Measurements from ENCODE around the gene DNMT3A.
"Not testable (repeated sequence)": the region's sequence is repeated elsewhere in the genome, so short reads cannot be mapped to it uniquely, and the experiment has no call there.

Gene DNMT3A

GRCh38 chr2:25272705-25273104 is 69.0 kb downstream of the DNMT3A start:
- H3K27ac Mint-ChIP-seq = peak overlapping the region; percentile 95
- not testable (repeated sequence) for H3K4me3 Mint-ChIP-seq, H3K9me3 Mint-ChIP-seq, H3K27me3 Mint-ChIP-seq, DNase-seq
- H3K4me1 Mint-ChIP-seq (ENCODE audit: low read depth) = peaks cover 73% of the 10 kb centered on the region
- H3K36me3 Mint-ChIP-seq (ENCODE audit: low read depth) = peaks cover 86% of the 10 kb centered on the region

GRCh38 chr2:25270061-25270460 is 71.7 kb downstream of the DNMT3A start:
- peaks cover 70% of the 10 kb centered on the region for H3K4me1 Mint-ChIP-seq (ENCODE audit: low read depth)
- H3K27me3 Mint-ChIP-seq = no peaks in the 10 kb centered on the region
- no peak for DNase-seq
- H3K36me3 Mint-ChIP-seq (ENCODE audit: low read depth) = peaks cover 95% of the 10 kb centered on the region
- H3K4me3 Mint-ChIP-seq = no peak overlapping the region
- H3K27ac Mint-ChIP-seq = peak overlapping the region; percentile 39
- H3K9me3 Mint-ChIP-seq = no peaks in the 10 kb centered on the region

DNA sequence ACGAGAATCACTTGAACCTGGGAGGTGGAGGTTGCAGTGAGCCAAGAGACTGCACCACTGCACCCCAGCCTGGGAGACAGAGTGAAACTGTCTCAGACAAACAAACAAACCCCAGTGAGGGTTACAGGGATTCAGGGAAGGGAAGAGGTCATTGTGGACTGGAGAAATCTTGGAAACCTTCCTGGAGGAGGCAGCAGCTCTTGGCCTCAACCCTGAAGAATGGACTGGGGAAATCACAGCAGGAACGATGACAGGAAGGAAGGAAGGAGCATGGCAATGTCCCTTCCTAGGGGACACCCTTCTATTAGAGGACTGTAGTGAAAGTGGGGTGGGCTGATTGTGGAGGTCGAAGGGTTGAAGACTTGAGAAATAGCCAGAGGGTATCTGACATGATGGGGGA is 72.5 kb downstream of the DNMT3A start:
- peak overlapping the region; percentile 30 for H3K27ac Mint-ChIP-seq
- no peak for DNase-seq
- no peaks in the 10 kb centered on the region for H3K27me3 Mint-ChIP-seq
- H3K4me3 Mint-ChIP-seq = no peak overlapping the region
- H3K9me3 Mint-ChIP-seq = no peaks in the 10 kb centered on the region
- peaks cover 95% of the 10 kb centered on the region for H3K36me3 Mint-ChIP-seq (ENCODE audit: low read depth)
- H3K4me1 Mint-ChIP-seq (ENCODE audit: low read depth) = peaks cover 62% of the 10 kb centered on the region

- Mint-ChIP-seq H3K9me3 (no peaks in the 10 kb centered on the region), H3K4me3 (no peak overlapping the region), H3K36me3 (ENCODE audit: low read depth) (peaks cover 94% of the 10 kb centered on the region), H3K4me1 (ENCODE audit: low read depth) (peaks cover 55% of the 10 kb centered on the region), H3K27ac (no peak overlapping the region), H3K27me3 (no peaks in the 10 kb centered on the region)
- no peak for DNase-seq
These were observed 73.6 kb downstream of the DNMT3A start for GRCh38 chr2:25268139-25268538.

DNA sequence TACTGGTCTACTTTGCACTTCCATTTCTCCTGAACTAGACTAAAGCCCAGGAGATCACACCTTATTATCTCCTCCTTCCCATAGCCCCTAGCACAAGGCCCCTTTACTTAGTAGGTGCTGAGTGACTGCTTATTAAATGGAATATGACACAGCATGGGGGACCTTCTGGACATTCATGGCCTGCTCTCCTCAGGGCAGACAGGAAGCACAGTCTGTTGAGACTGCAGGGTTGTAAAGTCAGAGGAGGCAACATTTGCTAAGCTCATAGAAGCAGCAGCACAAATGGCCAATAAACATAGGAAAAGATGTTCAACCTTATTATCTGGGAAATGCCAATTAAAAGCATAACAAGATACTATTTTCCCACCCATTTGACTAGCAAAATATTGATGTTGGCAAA is 75.3 kb downstream of the DNMT3A start:
- DNase-seq = no peak
- Mint-ChIP-seq H3K27ac (peak overlapping the region; percentile 35), H3K27me3 (no peaks in the 10 kb centered on the region), H3K4me1 (ENCODE audit: low read depth) (peaks cover 53% of the 10 kb centered on the region), H3K4me3 (no peak overlapping the region), H3K36me3 (ENCODE audit: low read depth) (peaks cover 93% of the 10 kb centered on the region), H3K9me3 (no peaks in the 10 kb centered on the region)

- Mint-ChIP-seq H3K4me3 (no peak overlapping the region), H3K4me1 (ENCODE audit: low read depth) (peaks cover 50% of the 10 kb centered on the region), H3K36me3 (ENCODE audit: low read depth) (peaks cover 88% of the 10 kb centered on the region), H3K9me3 (no peaks in the 10 kb centered on the region), H3K27ac (peak overlapping the region; percentile 35), H3K27me3 (no peaks in the 10 kb centered on the region)
- no peak for DNase-seq
These were observed 75.9 kb downstream of the DNMT3A start for GRCh38 chr2:25265802-25266201.

- no peaks in the 10 kb centered on the region for H3K27me3 Mint-ChIP-seq
- H3K4me3 Mint-ChIP-seq = no peak overlapping the region
- no peaks in the 10 kb centered on the region for H3K9me3 Mint-ChIP-seq
- H3K4me1 Mint-ChIP-seq (ENCODE audit: low read depth) = peaks cover 50% of the 10 kb centered on the region
- peaks cover 88% of the 10 kb centered on the region for H3K36me3 Mint-ChIP-seq (ENCODE audit: low read depth)
- no peak overlapping the region for H3K27ac Mint-ChIP-seq
- DNase-seq = no peak
These were observed 76.7 kb downstream of the DNMT3A start for GRCh38 chr2:25265001-25265400.

DNA sequence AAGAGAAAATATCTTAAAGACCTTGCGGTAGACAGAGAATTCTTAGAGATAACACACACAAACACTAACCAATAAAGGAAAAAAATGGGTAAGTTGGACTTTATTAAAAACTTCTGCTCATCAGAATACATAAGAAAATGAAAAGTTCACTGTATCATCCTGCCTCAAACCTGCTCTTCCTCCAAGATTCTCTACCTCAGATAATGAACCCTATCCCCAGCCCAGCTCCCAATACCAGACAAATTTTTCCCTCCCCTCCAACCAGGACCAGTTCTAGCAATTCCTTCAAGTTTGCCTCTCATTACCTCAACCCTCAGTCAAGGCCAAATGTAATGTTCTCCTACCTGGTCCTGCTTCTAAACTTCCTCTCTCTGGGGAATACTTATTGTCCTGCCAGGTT is 79.4 kb downstream of the DNMT3A start:
- DNase-seq = no peak
- peaks cover 35% of the 10 kb centered on the region for H3K4me1 Mint-ChIP-seq (ENCODE audit: low read depth)
- peak overlapping the region; percentile 47 for H3K27ac Mint-ChIP-seq
- H3K36me3 Mint-ChIP-seq (ENCODE audit: low read depth) = peaks cover 83% of the 10 kb centered on the region
- no peak overlapping the region for H3K4me3 Mint-ChIP-seq
- no peaks in the 10 kb centered on the region for H3K9me3 Mint-ChIP-seq
- H3K27me3 Mint-ChIP-seq = no peaks in the 10 kb centered on the region

DNA sequence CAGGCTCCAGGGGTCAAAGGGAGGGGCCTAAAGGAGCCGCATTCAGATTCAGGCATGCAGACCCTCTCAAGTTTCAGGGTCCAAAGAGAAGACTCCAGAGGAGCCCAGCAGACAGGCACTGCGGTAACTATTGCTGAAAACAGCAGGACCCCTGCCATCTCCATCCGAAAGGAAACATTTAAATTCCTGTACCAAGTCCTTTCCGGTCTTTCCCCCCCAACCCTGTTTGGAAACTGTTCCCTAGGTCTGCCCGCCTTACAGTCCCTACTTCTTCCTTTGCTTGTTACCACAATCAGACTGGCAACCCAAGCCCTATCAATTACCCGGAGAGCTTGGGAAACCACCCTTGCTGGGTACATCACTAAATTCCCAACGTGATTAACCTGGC is 82.0 kb downstream of the DNMT3A start:
- Mint-ChIP-seq H3K27me3 (no peaks in the 10 kb centered on the region), H3K4me3 (no peak overlapping the region), H3K36me3 (ENCODE audit: low read depth) (peaks cover 80% of the 10 kb centered on the region), H3K4me1 (ENCODE audit: low read depth) (peaks cover 36% of the 10 kb centered on the region), H3K9me3 (no peaks in the 10 kb centered on the region), H3K27ac (no peak overlapping the region)
- no peak for DNase-seq

GRCh38 chr2:25258847-25259736 is 82.6 kb downstream of the DNMT3A start:
- Mint-ChIP-seq H3K36me3 (ENCODE audit: low read depth) (peaks cover 82% of the 10 kb centered on the region), H3K4me3 (no peak overlapping the region), H3K4me1 (ENCODE audit: low read depth) (peaks cover 43% of the 10 kb centered on the region)

DNA sequence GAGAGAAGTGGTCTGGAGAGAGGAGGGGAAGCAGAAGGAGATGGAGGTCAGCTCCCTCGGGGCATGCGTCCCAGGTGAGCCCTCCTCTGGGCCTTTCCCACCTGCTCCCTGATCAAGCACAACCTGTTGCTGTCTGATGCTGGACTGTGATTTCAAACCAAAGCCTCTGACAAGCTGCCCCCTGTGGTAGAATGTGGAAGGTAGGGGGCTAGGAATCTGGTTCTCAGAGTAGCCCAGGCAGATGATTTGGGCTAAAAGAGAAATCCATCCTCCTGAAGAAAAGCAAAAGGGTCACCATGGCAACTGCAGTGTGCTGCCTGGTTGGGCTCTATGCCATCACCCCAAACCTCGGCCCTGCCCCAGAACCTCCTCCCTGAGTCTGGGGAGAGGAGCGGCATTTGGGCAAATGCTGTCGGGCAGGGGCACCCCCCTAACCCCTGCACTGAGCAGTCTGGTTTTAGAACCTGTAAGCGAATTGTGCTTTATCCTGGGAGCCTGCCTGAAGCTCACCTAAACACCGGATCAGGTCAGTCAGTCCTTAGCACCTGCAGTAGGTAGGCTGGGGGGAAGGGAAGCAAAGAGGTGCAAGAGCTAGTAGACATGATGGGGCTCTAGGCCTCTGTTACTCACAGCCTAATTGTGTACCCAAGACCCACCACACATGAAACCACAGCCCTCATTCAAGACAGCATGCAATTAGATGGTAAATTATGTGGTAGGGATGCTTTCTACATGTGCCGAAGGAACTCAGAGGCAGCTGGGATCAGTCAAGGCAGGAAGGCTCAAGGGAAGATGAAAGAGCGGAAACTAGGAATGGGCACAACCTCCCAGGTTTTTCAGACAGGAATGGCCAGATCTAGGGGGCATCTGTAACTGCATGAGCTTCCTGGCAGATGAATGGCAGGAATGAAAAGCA is 83.5 kb downstream of the DNMT3A start:
- no peaks in the 10 kb centered on the region for H3K9me3 Mint-ChIP-seq
- H3K36me3 Mint-ChIP-seq (ENCODE audit: low read depth) = peaks cover 83% of the 10 kb centered on the region
- H3K27me3 Mint-ChIP-seq = no peaks in the 10 kb centered on the region
- H3K27ac Mint-ChIP-seq = peak overlapping the region; percentile 63
- peaks cover 40% of the 10 kb centered on the region for H3K4me1 Mint-ChIP-seq (ENCODE audit: low read depth)
- no peak overlapping the region for H3K4me3 Mint-ChIP-seq
- DNase-seq = no peak

More at GRCh38 chr2:25258847-25259736, 82.6 kb downstream of the DNMT3A start:
- no peak for DNase-seq
- peak overlapping the region; percentile 63 for H3K27ac Mint-ChIP-seq
- H3K27me3 Mint-ChIP-seq = no peaks in the 10 kb centered on the region
- no peaks in the 10 kb centered on the region for H3K9me3 Mint-ChIP-seq

- DNase-seq = no peak
- Mint-ChIP-seq H3K4me3 (no peak overlapping the region), H3K27me3 (no peaks in the 10 kb centered on the region), H3K27ac (no peak overlapping the region), H3K4me1 (ENCODE audit: low read depth) (peaks cover 44% of the 10 kb centered on the region), H3K36me3 (ENCODE audit: low read depth) (peaks cover 80% of the 10 kb centered on the region), H3K9me3 (no peaks in the 10 kb centered on the region)
These were observed 84.6 kb downstream of the DNMT3A start for GRCh38 chr2:25257032-25257552.

DNA sequence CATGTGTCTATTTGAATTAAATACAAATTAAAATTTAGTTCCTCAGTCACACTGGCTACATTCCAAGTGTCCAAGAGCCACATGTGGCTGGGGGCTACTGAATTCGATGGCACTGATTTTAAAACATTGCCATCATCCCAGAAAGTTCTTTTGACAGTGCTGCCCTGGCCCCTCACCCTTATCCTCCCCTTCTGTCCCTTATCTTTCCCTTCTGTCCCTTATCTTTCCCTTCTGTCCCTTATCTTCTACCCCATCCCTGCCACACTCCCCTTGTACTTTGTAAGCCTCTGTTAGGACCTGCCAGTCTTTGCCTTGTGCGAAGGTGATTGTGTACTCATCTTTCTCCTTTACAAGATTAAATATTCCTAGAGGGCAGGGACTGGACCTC is 85.2 kb downstream of the DNMT3A start:
- peaks cover 43% of the 10 kb centered on the region for H3K4me1 Mint-ChIP-seq (ENCODE audit: low read depth)

DNA sequence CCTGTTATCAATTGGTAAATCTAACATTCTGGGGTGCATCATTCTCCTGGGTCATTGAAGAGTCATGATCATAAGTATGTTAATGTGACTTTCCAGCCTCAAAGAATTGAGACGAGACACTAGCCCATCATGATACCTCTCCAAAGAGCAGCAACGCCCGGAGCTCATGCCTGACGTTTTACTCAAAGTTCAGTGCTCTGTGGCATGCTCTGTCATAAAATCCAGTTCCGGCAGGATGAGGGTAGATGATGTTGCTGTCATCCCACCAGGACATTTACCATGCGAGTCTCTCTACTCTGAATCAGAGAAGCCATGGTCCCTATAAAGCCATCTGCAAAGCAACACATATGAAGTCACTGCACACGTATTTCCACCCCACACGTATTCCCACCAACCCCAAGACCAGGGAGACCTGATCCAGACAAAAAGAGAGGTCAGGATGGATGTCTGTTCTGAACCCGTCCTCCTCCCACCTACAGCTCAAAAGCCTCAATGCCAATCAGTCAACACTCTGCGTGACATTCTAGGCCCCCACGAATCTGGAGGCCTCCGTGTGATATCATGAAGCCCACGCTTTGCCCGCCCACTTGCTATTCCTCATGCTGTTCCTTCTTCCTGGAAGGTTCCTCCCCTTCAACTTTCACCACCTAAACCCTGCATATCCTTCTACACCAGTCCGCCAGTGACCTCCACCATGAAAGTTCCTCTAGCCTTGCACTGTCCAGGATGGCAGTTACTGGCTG is 85.8 kb downstream of the DNMT3A start:
- Mint-ChIP-seq H3K4me1 (ENCODE audit: low read depth) (peaks cover 47% of the 10 kb centered on the region), H3K27ac (peak overlapping the region; percentile 65), H3K4me3 (no peak overlapping the region), H3K9me3 (no peaks in the 10 kb centered on the region), H3K36me3 (ENCODE audit: low read depth) (peaks cover 80% of the 10 kb centered on the region), H3K27me3 (no peaks in the 10 kb centered on the region)
- no peak for DNase-seq

More for the DNA sequence above, 85.2 kb downstream of the DNMT3A start:
- no peak overlapping the region for H3K4me3 Mint-ChIP-seq
- DNase-seq = no peak
- peaks cover 76% of the 10 kb centered on the region for H3K36me3 Mint-ChIP-seq (ENCODE audit: low read depth)
- H3K27ac Mint-ChIP-seq = peak overlapping the region; percentile 65
- no peaks in the 10 kb centered on the region for H3K9me3 Mint-ChIP-seq
- no peaks in the 10 kb centered on the region for H3K27me3 Mint-ChIP-seq
